Measurements from ENCODE around the gene DBH.

DNA sequence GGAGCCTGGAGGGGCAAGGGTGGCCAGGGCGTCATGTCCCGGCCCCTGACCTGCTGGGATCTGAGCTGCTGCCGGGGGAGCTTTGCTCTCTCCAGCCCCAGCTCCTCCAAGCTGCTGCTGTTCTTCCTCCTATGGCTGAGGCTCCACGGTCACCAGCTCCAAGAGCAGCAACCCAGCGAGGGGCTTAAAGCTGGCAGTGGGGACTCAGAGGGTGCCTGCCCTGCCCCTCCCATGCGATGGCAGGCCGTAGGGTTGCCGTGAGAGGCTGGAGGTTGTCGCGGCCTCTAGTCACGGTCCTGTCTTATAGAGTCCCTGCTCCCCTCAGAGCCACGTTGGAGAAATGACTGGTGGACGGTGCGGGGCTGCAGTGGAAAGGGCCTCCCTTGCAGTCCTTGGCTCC, 19.5 kb downstream of the DBH start:
- TF ChIP-seq, protein P1, sequence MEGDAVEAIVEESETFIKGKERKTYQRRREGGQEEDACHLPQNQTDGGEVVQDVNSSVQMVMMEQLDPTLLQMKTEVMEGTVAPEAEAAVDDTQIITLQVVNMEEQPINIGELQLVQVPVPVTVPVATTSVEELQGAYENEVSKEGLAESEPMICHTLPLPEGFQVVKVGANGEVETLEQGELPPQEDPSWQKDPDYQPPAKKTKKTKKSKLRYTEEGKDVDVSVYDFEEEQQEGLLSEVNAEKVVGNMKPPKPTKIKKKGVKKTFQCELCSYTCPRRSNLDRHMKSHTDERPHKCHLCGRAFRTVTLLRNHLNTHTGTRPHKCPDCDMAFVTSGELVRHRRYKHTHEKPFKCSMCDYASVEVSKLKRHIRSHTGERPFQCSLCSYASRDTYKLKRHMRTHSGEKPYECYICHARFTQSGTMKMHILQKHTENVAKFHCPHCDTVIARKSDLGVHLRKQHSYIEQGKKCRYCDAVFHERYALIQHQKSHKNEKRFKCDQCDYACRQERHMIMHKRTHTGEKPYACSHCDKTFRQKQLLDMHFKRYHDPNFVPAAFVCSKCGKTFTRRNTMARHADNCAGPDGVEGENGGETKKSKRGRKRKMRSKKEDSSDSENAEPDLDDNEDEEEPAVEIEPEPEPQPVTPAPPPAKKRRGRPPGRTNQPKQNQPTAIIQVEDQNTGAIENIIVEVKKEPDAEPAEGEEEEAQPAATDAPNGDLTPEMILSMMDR (IDR thresholded peaks at IDR 0.05; ENCODE audit: insufficient read depth, low read length): no peak
- TF ChIP-seq POLR2AphosphoS5 (IDR thresholded peaks at IDR 0.05; ENCODE audit: low read depth) (no peak), GABPA (IDR thresholded peaks at IDR 0.05; ENCODE audit: low read depth) (no peak)
- TF ChIP-seq, protein P2, sequence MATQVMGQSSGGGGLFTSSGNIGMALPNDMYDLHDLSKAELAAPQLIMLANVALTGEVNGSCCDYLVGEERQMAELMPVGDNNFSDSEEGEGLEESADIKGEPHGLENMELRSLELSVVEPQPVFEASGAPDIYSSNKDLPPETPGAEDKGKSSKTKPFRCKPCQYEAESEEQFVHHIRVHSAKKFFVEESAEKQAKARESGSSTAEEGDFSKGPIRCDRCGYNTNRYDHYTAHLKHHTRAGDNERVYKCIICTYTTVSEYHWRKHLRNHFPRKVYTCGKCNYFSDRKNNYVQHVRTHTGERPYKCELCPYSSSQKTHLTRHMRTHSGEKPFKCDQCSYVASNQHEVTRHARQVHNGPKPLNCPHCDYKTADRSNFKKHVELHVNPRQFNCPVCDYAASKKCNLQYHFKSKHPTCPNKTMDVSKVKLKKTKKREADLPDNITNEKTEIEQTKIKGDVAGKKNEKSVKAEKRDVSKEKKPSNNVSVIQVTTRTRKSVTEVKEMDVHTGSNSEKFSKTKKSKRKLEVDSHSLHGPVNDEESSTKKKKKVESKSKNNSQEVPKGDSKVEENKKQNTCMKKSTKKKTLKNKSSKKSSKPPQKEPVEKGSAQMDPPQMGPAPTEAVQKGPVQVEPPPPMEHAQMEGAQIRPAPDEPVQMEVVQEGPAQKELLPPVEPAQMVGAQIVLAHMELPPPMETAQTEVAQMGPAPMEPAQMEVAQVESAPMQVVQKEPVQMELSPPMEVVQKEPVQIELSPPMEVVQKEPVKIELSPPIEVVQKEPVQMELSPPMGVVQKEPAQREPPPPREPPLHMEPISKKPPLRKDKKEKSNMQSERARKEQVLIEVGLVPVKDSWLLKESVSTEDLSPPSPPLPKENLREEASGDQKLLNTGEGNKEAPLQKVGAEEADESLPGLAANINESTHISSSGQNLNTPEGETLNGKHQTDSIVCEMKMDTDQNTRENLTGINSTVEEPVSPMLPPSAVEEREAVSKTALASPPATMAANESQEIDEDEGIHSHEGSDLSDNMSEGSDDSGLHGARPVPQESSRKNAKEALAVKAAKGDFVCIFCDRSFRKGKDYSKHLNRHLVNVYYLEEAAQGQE (IDR thresholded peaks at IDR 0.05; ENCODE audit: insufficient replicate concordance, low read depth): no peak
